Keratinocyte (primary cell): ENCODE data around the gene AMN. TPM values are rescaled to one million over a fixed set of nuclear protein-coding genes. Genes with fewer than 3 reads are reported as not detected.

Source experiments
- DNase-seq: peaks from one replicate; pipeline ENCODE4 v3.0.0-alpha.2; 2011; ENCODE audit warnings: low read depth, missing footprints, low spot score
- FAIRE-seq: peaks from 2 replicates; lab custom pipeline; 2011; peaks lifted over from hg19 to GRCh38; lab: Jason Lieb, UNC
- H2AFZ ChIP-seq: 2 replicates; pipeline ENCODE4 v1.6.0; 2012; ENCODE audit warnings: low read length, control low read depth, inconsistent platforms; ENCODE audit not compliant: control insufficient read depth
- H3K27ac ChIP-seq: 2 replicates; pipeline ENCODE4 v1.5.1; 2011; ENCODE audit warnings: low read length; ENCODE audit not compliant: control insufficient read depth, insufficient read depth
- H3K27me3 ChIP-seq: 3 replicates; pipeline ENCODE4 v1.6.0; 2011; ENCODE audit warnings: low read length; ENCODE audit not compliant: control insufficient read depth, insufficient read depth; ENCODE audit errors: extremely low read depth
- H3K36me3 ChIP-seq, 2 experiments: 2 replicates in 1 of 2; 3 replicates in 1 of 2; pipeline ENCODE4 v1.5.1; 2011; ENCODE audit warnings: low read length in 2 of 2, mild to moderate bottlenecking in 1 of 2; ENCODE audit not compliant: control insufficient read depth in 2 of 2, insufficient read depth in 2 of 2; ENCODE audit errors: extremely low read depth in 1 of 2
- H3K4me1 ChIP-seq: 3 replicates; pipeline ENCODE4 v1.5.1; 2011; ENCODE audit warnings: low read length; ENCODE audit not compliant: control insufficient read depth, insufficient read depth; ENCODE audit errors: extremely low read depth
- H3K4me2 ChIP-seq: 3 replicates; pipeline ENCODE4 v1.6.0; 2011; ENCODE audit warnings: low read depth, low read length; ENCODE audit not compliant: control insufficient read depth, insufficient read depth; ENCODE audit errors: extremely low read depth
- H3K4me3 ChIP-seq, 3 experiments: fragments of 200-600 bp in 1 of 3; sonication (generic) in 1 of 3; 2 replicates in 2 of 3; 3 replicates in 1 of 3; pipeline ENCODE4 v1.5.1; 2011 to 2016; ENCODE audit warnings: low read length in 3 of 3, mild to moderate bottlenecking in 3 of 3, control low read depth in 2 of 3, inconsistent platforms in 1 of 3, low read depth in 1 of 3, mixed read lengths in 1 of 3, mixed run types in 1 of 3, moderate library complexity in 1 of 3; ENCODE audit not compliant: control insufficient read depth in 2 of 3, insufficient read depth in 2 of 3; ENCODE audit errors: extremely low read depth in 1 of 3
- H3K79me2 ChIP-seq: 2 replicates; pipeline ENCODE4 v1.6.0; 2012; ENCODE audit warnings: low read length; ENCODE audit not compliant: control insufficient read depth, insufficient read depth
- H3K9ac ChIP-seq: 3 replicates; pipeline ENCODE4 v1.6.0; 2011; ENCODE audit warnings: low read length; ENCODE audit not compliant: control insufficient read depth, insufficient read depth; ENCODE audit errors: extremely low read depth
- H3K9me1 ChIP-seq: 3 replicates; pipeline ENCODE4 v1.6.0; 2011; ENCODE audit warnings: low read length; ENCODE audit not compliant: control insufficient read depth, insufficient read depth; ENCODE audit errors: extremely low read depth
- H3K9me3 ChIP-seq: 2 replicates; pipeline ENCODE4 v1.5.1; 2012; ENCODE audit warnings: low read depth, low read length; ENCODE audit not compliant: control insufficient read depth
- H4K20me1 ChIP-seq: 3 replicates; pipeline ENCODE4 v1.6.0; 2011; ENCODE audit warnings: low read length; ENCODE audit not compliant: control insufficient read depth, insufficient read depth; ENCODE audit errors: extremely low read depth
- EZH2 ChIP-seq: IDR thresholded peaks from one replicate; pipeline ENCODE4 v1.6.1; 2012; ENCODE audit warnings: inconsistent platforms, mild to moderate bottlenecking, low read length, moderate library complexity
- dilution Hi-C: fragments of 300-500 bp; cut with MboI; formaldehyde crosslinking; loops from one replicate; pipeline ENCODE4 v1.7.0; 2020; ENCODE audit warnings: low sequenced_read_pairs; ENCODE audit not compliant: extremely low pct_ligation_motif_present
- polyA plus RNA-seq, 5 experiments: library from polyadenylated mRNA; depleted of rRNA in 3 of 5; stranded (reverse) in 3 of 5; stranded (forward) in 1 of 5; unstranded in 1 of 5; fragments of >200 nt; gene quantifications; 1 replicate in 1 of 5; 2 replicates in 3 of 5; 3 replicates in 1 of 5; pipeline versions ENCODE4 v1.2.1 to v1.2.3, GENCODE V29; 2011 to 2012; ENCODE audit warnings: missing spikeins in 2 of 5, low read depth in 1 of 5, low replicate concordance in 1 of 5
- TF ChIP-seq, protein P1 (sequence below), 3 experiments: IDR thresholded peaks in 1 of 3; conservative IDR thresholded peaks in 1 of 3; optimal IDR thresholded peaks in 1 of 3; 2 replicates in 2 of 3; 3 replicates in 1 of 3; pipeline versions ENCODE3 to v1.5.1; 2011; ENCODE audit warnings: low read length in 3 of 3, mild to moderate bottlenecking in 3 of 3, moderate library complexity in 2 of 3, control low read depth in 1 of 3, inconsistent platforms in 1 of 3; ENCODE audit not compliant: insufficient read depth in 2 of 3; ENCODE audit errors: extremely low read depth in 1 of 3

The AMN gene
- polyA plus RNA-seq, 1 donor (not counting 4 experiments of a cell fraction or from before 2014, with no cell fraction given) = 0.22 TPM

GRCh38 chr14:102931580-102932285 is 9.3 kb downstream of the AMN start:
- H3K79me2 ChIP-seq = no peaks in the 10 kb centered on the region
- no peak overlapping the region for H3K27ac ChIP-seq
- H3K9ac ChIP-seq = no peak overlapping the region
- no peak for TF ChIP-seq EZH2
- no peak for DNase-seq
- H3K4me1 ChIP-seq = peaks cover 19% of the 10 kb centered on the region
- H4K20me1 ChIP-seq = peaks cover 3% of the 10 kb centered on the region
- dilution Hi-C loops = no loop called here
- no peaks in the 10 kb centered on the region for H3K9me1 ChIP-seq
- no peaks in the 10 kb centered on the region for H3K9me3 ChIP-seq
- no peak overlapping the region for H2AFZ ChIP-seq
- H3K36me3 ChIP-seq = peaks cover 4 to 9% of the 10 kb centered on the region in 2 experiments
- no peak overlapping the region for H3K4me3 ChIP-seq
- no peak for FAIRE-seq
- H3K27me3 ChIP-seq = peaks cover 20% of the 10 kb centered on the region
- H3K4me2 ChIP-seq = no peak overlapping the region

DNA sequence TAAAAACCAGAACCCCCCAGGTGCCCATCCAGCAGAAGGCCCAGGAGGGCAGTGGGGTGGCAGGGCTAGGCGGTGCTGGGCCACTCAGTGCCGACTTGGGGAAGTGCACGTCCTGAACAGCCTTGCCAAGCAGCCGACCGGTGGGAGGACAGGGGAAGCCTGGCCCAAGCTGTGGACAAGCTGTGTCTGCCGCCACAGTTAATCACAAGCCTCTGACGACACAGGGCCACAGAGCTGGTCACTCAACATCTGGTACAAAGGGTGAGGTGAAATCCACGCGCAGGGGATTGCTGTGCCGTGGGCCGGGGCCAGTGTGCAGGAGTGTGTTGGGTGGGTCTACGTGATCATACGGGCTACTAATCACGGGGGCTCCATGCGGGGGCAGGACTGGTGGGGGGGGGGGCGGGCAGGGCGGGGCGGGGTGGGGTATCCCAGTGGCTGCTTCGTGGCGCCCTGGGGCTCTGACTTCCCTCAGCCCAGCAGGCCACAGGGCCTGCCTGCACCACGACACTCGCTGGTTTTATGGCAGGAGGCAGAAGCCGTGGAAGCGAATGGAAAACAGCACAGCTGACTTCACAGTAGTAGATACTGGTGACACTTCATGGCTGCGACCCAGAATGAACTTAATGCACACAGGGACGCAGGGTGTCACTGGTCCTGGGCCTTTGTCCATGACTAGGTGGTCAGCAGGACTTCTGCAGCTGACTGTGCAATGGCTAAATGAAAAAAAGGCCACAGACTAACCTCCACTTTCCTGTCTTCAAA is 10.2 kb downstream of the AMN start:
- Histone ChIP-seq H3K4me2 (no peak overlapping the region), H3K79me2 (no peaks in the 10 kb centered on the region), H3K9ac (no peak overlapping the region), H3K9me3 (no peaks in the 10 kb centered on the region), H3K4me3 (no peak overlapping the region), H2AFZ (no peak overlapping the region), H3K9me1 (no peaks in the 10 kb centered on the region), H3K36me3 (peaks cover 4 to 12% of the 10 kb centered on the region in 2 experiments), H3K27ac (no peak overlapping the region), H4K20me1 (peaks cover 3% of the 10 kb centered on the region), H3K4me1 (peaks cover 10% of the 10 kb centered on the region), H3K27me3 (peaks cover 20% of the 10 kb centered on the region)
- TF ChIP-seq EZH2 = no peak
- TF ChIP-seq, protein P1, sequence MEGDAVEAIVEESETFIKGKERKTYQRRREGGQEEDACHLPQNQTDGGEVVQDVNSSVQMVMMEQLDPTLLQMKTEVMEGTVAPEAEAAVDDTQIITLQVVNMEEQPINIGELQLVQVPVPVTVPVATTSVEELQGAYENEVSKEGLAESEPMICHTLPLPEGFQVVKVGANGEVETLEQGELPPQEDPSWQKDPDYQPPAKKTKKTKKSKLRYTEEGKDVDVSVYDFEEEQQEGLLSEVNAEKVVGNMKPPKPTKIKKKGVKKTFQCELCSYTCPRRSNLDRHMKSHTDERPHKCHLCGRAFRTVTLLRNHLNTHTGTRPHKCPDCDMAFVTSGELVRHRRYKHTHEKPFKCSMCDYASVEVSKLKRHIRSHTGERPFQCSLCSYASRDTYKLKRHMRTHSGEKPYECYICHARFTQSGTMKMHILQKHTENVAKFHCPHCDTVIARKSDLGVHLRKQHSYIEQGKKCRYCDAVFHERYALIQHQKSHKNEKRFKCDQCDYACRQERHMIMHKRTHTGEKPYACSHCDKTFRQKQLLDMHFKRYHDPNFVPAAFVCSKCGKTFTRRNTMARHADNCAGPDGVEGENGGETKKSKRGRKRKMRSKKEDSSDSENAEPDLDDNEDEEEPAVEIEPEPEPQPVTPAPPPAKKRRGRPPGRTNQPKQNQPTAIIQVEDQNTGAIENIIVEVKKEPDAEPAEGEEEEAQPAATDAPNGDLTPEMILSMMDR (optimal IDR thresholded peaks at IDR 0.05 in 1 of 3, IDR thresholded peaks at IDR 0.05 in 1 of 3, conservative IDR thresholded peaks at IDR 0.05 in 1 of 3; ENCODE audit: extremely low read depth in 1 of 3, insufficient read depth in 2 of 3, low read length in 3 of 3) = no peak
- no peak for FAIRE-seq
- no peak for DNase-seq
- dilution Hi-C loops = no loop called here
